Measurements from ENCODE around the gene CRELD2. TPM values are rescaled to one million over a fixed set of nuclear protein-coding genes. Genes with fewer than 3 reads are reported as not detected.

Gene CRELD2
- total RNA-seq, 3 donors from 2014 or later (not counting 1 experiment from before 2014, with no cell fraction given) = 45.1 to 69.8 (median 48.5) TPM

DNA sequence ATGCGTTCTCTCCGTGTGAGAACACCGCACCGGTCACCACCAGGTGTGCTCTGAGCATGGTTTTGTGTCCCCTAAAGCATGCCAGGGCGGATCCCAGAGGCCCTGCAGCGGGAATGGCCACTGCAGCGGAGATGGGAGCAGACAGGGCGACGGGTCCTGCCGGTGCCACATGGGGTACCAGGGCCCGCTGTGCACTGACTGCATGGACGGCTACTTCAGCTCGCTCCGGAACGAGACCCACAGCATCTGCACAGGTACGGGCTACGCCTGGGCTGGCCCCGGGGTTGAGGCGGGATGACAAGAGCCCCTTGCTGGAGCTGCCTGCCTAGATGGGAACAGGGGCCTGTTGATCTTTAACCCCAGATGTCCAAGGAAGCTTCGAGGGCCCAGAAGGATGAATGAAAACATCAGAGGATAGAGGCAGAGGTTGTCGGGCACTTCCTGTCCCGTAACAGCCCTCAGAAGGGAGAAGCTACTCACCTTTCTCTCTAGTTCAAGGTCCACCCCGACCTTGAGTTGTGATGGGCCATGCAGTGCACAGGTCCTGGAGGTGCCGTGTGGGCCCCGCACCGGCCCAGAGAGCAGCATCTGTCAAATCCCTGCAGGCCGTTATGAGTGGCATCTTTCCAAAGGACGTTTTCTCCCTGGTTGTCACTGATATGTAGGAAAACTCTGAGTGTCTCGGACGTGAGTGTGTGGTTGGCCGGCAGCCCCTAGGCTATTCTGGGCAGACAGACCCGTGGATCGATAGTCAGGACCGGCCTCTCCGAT lies 3.3 kb downstream of the CRELD2 start:
- intact Hi-C loops (cut with micrococcal nuclease) = no loop called here
- Mint-ChIP-seq H3K9me3 (no peaks in the 10 kb centered on the region), H3K27ac (no peak overlapping the region), H3K27me3 (ENCODE audit: low read depth in 2 of 2) (no peaks in the 10 kb centered on the region), H3K4me3 (no peak overlapping the region), H3K4me1 (peaks cover 14 to 27% of the 10 kb centered on the region in 2 donors), H3K36me3 (no peaks in the 10 kb centered on the region)
- H3K9me3 ChIP-seq (ENCODE audit: control insufficient read depth, insufficient read depth, low read length) = no peaks in the 10 kb centered on the region
- no peak overlapping the region for H3K4me3 ChIP-seq (ENCODE audit: low read length)
- peaks cover 15% of the 10 kb centered on the region for H3K36me3 ChIP-seq (ENCODE audit: control insufficient read depth, insufficient read depth, low read length)
- no peak for ATAC-seq
- no peak overlapping the region for H3K27ac ChIP-seq (ENCODE audit: low read length)
- 98% methylated on average over 35 of the region's 35 CpGs for whole genome bisulfite sequencing (ENCODE audit: insufficient coverage)
- DNase-seq = no peak
- H3K27me3 ChIP-seq (ENCODE audit: control insufficient read depth, insufficient read depth, low read length) = no peaks in the 10 kb centered on the region
- H3K4me1 ChIP-seq (ENCODE audit: control insufficient read depth, insufficient read depth, low read length) = peaks cover 38% of the 10 kb centered on the region
- TF ChIP-seq, protein P1, sequence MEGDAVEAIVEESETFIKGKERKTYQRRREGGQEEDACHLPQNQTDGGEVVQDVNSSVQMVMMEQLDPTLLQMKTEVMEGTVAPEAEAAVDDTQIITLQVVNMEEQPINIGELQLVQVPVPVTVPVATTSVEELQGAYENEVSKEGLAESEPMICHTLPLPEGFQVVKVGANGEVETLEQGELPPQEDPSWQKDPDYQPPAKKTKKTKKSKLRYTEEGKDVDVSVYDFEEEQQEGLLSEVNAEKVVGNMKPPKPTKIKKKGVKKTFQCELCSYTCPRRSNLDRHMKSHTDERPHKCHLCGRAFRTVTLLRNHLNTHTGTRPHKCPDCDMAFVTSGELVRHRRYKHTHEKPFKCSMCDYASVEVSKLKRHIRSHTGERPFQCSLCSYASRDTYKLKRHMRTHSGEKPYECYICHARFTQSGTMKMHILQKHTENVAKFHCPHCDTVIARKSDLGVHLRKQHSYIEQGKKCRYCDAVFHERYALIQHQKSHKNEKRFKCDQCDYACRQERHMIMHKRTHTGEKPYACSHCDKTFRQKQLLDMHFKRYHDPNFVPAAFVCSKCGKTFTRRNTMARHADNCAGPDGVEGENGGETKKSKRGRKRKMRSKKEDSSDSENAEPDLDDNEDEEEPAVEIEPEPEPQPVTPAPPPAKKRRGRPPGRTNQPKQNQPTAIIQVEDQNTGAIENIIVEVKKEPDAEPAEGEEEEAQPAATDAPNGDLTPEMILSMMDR (IDR thresholded peaks at IDR 0.05) = no peak

DNA sequence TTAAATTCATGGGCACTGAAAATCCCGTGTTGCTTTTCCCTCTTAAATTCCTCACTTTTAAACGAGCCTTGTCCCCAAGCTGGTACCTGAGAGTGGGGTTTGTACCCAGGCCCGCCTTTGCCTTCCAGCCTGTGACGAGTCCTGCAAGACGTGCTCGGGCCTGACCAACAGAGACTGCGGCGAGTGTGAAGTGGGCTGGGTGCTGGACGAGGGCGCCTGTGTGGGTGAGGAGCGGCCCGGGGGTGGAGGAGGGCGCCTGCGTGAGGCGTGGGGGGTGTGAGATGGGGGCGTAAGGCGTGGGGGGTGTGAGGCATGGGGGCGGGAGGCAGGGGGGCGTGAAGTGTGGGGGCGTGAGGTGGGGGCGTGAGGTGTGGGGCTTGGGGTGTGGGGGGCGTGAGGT lies 4.0 kb downstream of the CRELD2 start:
- TF ChIP-seq, protein P1 (IDR thresholded peaks at IDR 0.05) = no peak
- Mint-ChIP-seq H3K9me3 (no peaks in the 10 kb centered on the region), H3K27ac (no peak overlapping the region), H3K4me1 (peaks cover 14 to 31% of the 10 kb centered on the region in 2 donors), H3K27me3 (ENCODE audit: low read depth in 2 of 2) (no peaks in the 10 kb centered on the region), H3K36me3 (no peaks in the 10 kb centered on the region), H3K4me3 (no peak overlapping the region)
- intact Hi-C loops (cut with micrococcal nuclease) = no loop called here
- 94% methylated on average over 8 of the region's 22 CpGs for WGBS (ENCODE audit: insufficient coverage)
- DNase-seq = no peak
- peaks cover 15% of the 10 kb centered on the region for H3K36me3 ChIP-seq (ENCODE audit: control insufficient read depth, insufficient read depth, low read length)
- H3K4me1 ChIP-seq (ENCODE audit: control insufficient read depth, insufficient read depth, low read length) = peaks cover 30% of the 10 kb centered on the region
- H3K27me3 ChIP-seq (ENCODE audit: control insufficient read depth, insufficient read depth, low read length) = no peaks in the 10 kb centered on the region
- ATAC-seq = no peak
- no peak overlapping the region for H3K27ac ChIP-seq (ENCODE audit: low read length)
- H3K9me3 ChIP-seq (ENCODE audit: control insufficient read depth, insufficient read depth, low read length) = no peaks in the 10 kb centered on the region
- no peak overlapping the region for H3K4me3 ChIP-seq (ENCODE audit: low read length)

DNA sequence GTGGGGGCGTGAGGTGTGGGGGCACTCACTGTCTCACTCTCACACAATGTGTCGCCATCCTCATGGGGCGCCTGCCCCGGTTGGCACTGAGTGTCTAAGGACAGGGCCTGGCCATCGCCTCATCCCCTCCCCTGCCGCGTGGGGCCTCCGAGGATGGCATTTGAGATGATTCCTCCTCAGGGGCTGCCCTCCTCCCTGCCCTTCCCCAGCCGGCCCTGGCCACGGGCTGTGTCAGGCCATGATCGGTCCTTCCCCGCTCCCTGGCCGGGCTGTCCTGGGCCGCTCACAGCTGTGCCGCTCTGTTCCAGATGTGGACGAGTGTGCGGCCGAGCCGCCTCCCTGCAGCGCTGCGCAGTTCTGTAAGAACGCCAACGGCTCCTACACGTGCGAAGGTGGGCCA lies 4.5 kb downstream of the CRELD2 start:
- no peak overlapping the region for H3K27ac ChIP-seq (ENCODE audit: low read length)
- no peaks in the 10 kb centered on the region for H3K36me3 Mint-ChIP-seq
- H3K36me3 ChIP-seq (ENCODE audit: control insufficient read depth, insufficient read depth, low read length) = peaks cover 15% of the 10 kb centered on the region
- no peaks in the 10 kb centered on the region for H3K9me3 ChIP-seq (ENCODE audit: control insufficient read depth, insufficient read depth, low read length)
- no peaks in the 10 kb centered on the region for H3K27me3 ChIP-seq (ENCODE audit: control insufficient read depth, insufficient read depth, low read length)
- H3K4me1 ChIP-seq (ENCODE audit: control insufficient read depth, insufficient read depth, low read length) = peaks cover 26% of the 10 kb centered on the region
- WGBS (ENCODE audit: insufficient coverage) = 95% methylated on average over 25 of the region's 25 CpGs
- no peak for ATAC-seq
- DNase-seq = no peak
- H3K27ac Mint-ChIP-seq = no peak overlapping the region
- no peaks in the 10 kb centered on the region for H3K9me3 Mint-ChIP-seq
- H3K4me3 Mint-ChIP-seq = no peak overlapping the region
- H3K4me3 ChIP-seq (ENCODE audit: low read length) = no peak overlapping the region
- peaks cover 14 to 31% of the 10 kb centered on the region in 2 donors for H3K4me1 Mint-ChIP-seq
- intact Hi-C loops (cut with micrococcal nuclease) = no loop called here
- no peaks in the 10 kb centered on the region for H3K27me3 Mint-ChIP-seq (ENCODE audit: low read depth in 2 of 2)
- TF ChIP-seq, protein P1 (IDR thresholded peaks at IDR 0.05) = no peak

DNA sequence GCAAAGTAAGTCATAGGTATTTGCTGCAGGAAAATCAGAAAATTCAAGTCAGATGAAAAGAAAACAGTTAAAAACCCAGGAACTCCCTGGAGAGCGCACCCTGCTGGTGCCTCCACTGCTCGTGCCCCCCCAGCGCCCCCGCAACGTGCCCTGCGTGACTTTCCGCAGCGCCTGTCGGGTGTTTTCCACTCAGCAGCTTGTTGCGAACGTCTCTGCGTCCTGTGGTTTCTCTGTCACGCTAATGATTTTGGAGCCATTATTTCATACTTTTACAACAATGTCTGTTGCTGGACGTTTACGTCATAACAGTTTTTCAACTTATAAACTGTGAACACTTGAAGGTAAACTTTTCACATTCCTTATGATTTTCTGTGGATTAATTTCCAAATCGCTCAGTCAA lies 5.0 kb downstream of the CRELD2 start:
- WGBS (ENCODE audit: insufficient coverage) = 73% methylated on average over 16 of the region's 16 CpGs
- H3K27ac ChIP-seq (ENCODE audit: low read length) = no peak overlapping the region
- no peak overlapping the region for H3K4me3 ChIP-seq (ENCODE audit: low read length)
- H3K4me1 Mint-ChIP-seq = peaks cover 14 to 31% of the 10 kb centered on the region in 2 donors
- H3K27ac Mint-ChIP-seq = no peak overlapping the region
- no peaks in the 10 kb centered on the region for H3K27me3 Mint-ChIP-seq (ENCODE audit: low read depth in 2 of 2)
- peak in 1 of 2 donors; percentile 58 for DNase-seq
- peaks cover 26% of the 10 kb centered on the region for H3K4me1 ChIP-seq (ENCODE audit: control insufficient read depth, insufficient read depth, low read length)
- no peak for ATAC-seq
- TF ChIP-seq, protein P1 (IDR thresholded peaks at IDR 0.05) = no peak
- intact Hi-C loops (cut with micrococcal nuclease) = no loop called here
- H3K9me3 ChIP-seq (ENCODE audit: control insufficient read depth, insufficient read depth, low read length) = no peaks in the 10 kb centered on the region
- no peaks in the 10 kb centered on the region for H3K36me3 Mint-ChIP-seq
- peaks cover 15% of the 10 kb centered on the region for H3K36me3 ChIP-seq (ENCODE audit: control insufficient read depth, insufficient read depth, low read length)
- H3K27me3 ChIP-seq (ENCODE audit: control insufficient read depth, insufficient read depth, low read length) = no peaks in the 10 kb centered on the region
- H3K9me3 Mint-ChIP-seq = no peaks in the 10 kb centered on the region
- H3K4me3 Mint-ChIP-seq = no peak overlapping the region

Data from natural killer cell (primary cell).